ENCODE data around the gene HCFC2. TPM values are rescaled to one million over a fixed set of nuclear protein-coding genes. Genes with fewer than 3 reads are reported as not detected.

The HCFC2 gene
- total RNA-seq, 4 donors from 2014 or later = 13.3 to 46.4 (median 20.2) TPM

DNA sequence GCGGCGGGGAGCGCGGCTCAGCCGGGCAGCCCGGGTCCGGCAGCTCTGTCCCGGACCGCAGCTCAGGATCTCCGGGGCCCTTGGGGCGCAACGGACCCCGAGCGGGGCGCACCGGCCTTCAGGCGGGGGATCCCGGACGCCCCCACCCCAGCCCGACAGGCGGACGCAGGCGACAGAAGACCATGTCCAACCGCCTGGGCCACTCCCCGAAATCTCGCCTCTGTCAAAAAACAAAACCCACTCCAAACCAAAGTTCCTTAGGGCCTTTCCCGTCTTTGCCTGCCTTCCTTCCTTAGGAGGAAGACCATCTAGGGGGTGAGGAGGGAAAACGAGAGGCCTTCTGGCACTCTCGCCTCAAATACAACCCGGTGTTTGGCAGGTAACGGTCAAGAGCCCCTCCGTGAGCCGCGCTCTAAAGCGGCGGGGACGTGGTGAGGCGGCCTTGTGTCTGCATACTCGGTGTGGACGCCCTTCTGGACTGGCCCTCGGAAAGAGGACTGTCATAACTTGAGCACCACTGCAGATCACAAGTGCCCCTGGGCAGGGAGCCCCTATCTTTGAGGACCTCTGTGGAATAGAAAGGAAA lies 604 bp downstream of the HCFC2 start:
- peak overlapping the region; percentile 65 to 94 (median 78) for H3K4me3 ChIP-seq
- peak overlapping the region; percentile 88 to 92 (median 91) for H3K27ac ChIP-seq
- TF ChIP-seq, protein P1, sequence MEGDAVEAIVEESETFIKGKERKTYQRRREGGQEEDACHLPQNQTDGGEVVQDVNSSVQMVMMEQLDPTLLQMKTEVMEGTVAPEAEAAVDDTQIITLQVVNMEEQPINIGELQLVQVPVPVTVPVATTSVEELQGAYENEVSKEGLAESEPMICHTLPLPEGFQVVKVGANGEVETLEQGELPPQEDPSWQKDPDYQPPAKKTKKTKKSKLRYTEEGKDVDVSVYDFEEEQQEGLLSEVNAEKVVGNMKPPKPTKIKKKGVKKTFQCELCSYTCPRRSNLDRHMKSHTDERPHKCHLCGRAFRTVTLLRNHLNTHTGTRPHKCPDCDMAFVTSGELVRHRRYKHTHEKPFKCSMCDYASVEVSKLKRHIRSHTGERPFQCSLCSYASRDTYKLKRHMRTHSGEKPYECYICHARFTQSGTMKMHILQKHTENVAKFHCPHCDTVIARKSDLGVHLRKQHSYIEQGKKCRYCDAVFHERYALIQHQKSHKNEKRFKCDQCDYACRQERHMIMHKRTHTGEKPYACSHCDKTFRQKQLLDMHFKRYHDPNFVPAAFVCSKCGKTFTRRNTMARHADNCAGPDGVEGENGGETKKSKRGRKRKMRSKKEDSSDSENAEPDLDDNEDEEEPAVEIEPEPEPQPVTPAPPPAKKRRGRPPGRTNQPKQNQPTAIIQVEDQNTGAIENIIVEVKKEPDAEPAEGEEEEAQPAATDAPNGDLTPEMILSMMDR (IDR thresholded peaks at IDR 0.05) = no peak
- TF ChIP-seq EP300 (IDR thresholded peaks at IDR 0.05; ENCODE audit: low read depth) (no peak), POLR2AphosphoS5 (IDR thresholded peaks at IDR 0.05) (no peak)
- peaks cover 10 to 29% (median 19%) of the 10 kb centered on the region in 4 donors for H3K4me1 ChIP-seq
- no peaks in the 10 kb centered on the region for H3K27me3 ChIP-seq
- H3K36me3 ChIP-seq = peaks cover 0 to 10% (median 0%) of the 10 kb centered on the region in 4 donors
- WGBS, 2 donors (ENCODE audit: low coverage in 1 of 2) = 2% methylated on average over 33 of the region's 41 CpGs; no CpG with 5 or more reads in 1 of the 2 donors
- no peaks in the 10 kb centered on the region for H3K9me3 ChIP-seq
- intact Hi-C loops (cut with DNase I; ENCODE audit: low total_unique reads) = no loop called here
- peak; percentile 21 for DNase-seq
- in situ Hi-C loops (cut with MboI; ENCODE audit: low pct_ligation_motif_present in 1 of 4, low pct_unique_long_range_greater_than_20kb in 1 of 4, low sequenced_read_pairs in 3 of 4) = no loop called here

DNA sequence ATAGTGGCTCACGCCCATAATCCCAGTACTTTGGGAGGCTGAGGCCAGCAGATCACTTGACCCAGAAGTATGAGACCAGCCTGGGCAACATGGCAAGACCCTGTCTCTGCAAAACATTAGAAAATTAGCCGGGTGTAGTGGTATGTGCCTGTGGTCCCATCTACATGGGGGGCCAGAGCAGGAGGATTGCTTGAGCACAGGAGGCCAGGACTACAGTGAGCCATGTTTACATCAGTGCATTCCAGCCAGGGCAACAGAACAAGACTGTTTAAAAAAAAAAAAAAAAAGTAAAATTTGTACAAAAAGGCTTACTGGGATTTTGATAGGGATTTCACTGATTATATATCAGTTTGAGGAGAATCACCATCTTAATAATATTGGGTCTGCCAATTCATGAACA lies 7.8 kb downstream of the HCFC2 start:
- DNase-seq = no peak
- Histone ChIP-seq H3K36me3 (peaks cover 0 to 30% (median 2%) of the 10 kb centered on the region in 4 donors), H3K4me3 (no peak overlapping the region), H3K4me1 (peaks cover 0 to 7% (median 2%) of the 10 kb centered on the region in 4 donors), H3K9me3 (no peaks in the 10 kb centered on the region), H3K27me3 (no peaks in the 10 kb centered on the region), H3K27ac (no peak overlapping the region)
- in situ Hi-C loops (cut with MboI; ENCODE audit: low pct_ligation_motif_present in 1 of 4, low pct_unique_long_range_greater_than_20kb in 1 of 4, low sequenced_read_pairs in 3 of 4) = no loop called here
- intact Hi-C loops (cut with DNase I; ENCODE audit: low total_unique reads) = no loop called here
- WGBS, 2 donors (ENCODE audit: low coverage in 1 of 2) = 83 to 86% methylated on average over 2 of the region's 2 CpGs
- no peak for TF ChIP-seq POLR2A (IDR thresholded peaks at IDR 0.05)
- no peak for TF ChIP-seq POLR2AphosphoS5 (IDR thresholded peaks at IDR 0.05)
- no peak for TF ChIP-seq EP300 (IDR thresholded peaks at IDR 0.05; ENCODE audit: low read depth)
- TF ChIP-seq, protein P1 (IDR thresholded peaks at IDR 0.05) = no peak

DNA sequence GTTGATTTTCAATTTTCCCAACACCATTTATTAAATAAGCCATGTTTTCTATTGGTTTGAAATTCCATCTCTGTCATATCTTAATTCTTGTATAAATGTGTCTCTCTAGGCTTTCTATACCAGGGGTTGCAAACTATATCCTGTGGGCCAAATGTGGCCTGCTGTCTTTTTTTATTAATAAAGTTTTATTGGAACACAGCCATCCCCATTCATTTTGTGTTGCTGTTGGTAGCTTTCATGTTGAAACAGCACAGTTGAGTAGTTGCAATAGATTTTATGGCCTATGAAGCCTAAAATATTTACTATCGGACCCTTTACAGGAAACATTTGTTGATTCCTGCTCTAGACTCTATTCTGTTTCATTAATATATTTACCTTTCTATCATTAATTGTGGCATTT lies 9.4 kb downstream of the HCFC2 start:
- Histone ChIP-seq H3K36me3 (peaks cover 0 to 22% (median 2%) of the 10 kb centered on the region in 4 donors), H3K9me3 (no peaks in the 10 kb centered on the region), H3K4me3 (no peak overlapping the region), H3K27ac (no peak overlapping the region), H3K4me1 (peaks cover 0 to 7% (median 0%) of the 10 kb centered on the region in 4 donors), H3K27me3 (no peaks in the 10 kb centered on the region)
- in situ Hi-C loops (cut with MboI; ENCODE audit: low pct_ligation_motif_present in 1 of 4, low pct_unique_long_range_greater_than_20kb in 1 of 4, low sequenced_read_pairs in 3 of 4) (no loop called here), intact Hi-C loops (cut with DNase I; ENCODE audit: low total_unique reads) (no loop called here)
- WGBS, 2 donors (ENCODE audit: low coverage in 1 of 2) = 94% methylated on average over 1 of the region's 1 CpG; no CpG with 5 or more reads in 1 of the 2 donors
- TF ChIP-seq POLR2AphosphoS5 (IDR thresholded peaks at IDR 0.05) (no peak), POLR2A (IDR thresholded peaks at IDR 0.05) (no peak), EP300 (IDR thresholded peaks at IDR 0.05; ENCODE audit: low read depth) (no peak)
- TF ChIP-seq, protein P1 (IDR thresholded peaks at IDR 0.05) = no peak
- DNase-seq = no peak

DNA sequence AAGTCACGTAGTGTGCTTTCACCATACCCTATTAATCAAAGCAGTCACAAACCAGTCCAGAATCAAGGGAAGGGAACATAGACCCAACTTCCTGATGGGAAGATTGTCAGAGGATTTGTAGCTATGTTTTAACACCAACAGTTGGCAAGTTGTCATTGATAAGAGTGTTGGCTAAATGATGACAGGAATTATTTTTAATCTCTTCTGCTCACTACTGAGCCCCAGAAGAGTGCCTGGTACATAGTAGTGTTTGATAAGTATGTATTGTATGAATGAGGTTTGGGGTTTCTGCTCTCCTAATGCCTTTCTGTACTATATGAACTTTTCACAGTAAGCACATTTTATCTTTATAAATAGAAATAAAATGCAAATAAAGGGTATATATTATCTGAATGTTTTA lies 14.7 kb downstream of the HCFC2 start:
- 60 to 100% methylated on average over 1 of the region's 1 CpG for WGBS, 2 donors (ENCODE audit: low coverage in 1 of 2)
- H3K4me1 ChIP-seq = no peaks in the 10 kb centered on the region
- no peaks in the 10 kb centered on the region for H3K9me3 ChIP-seq
- TF ChIP-seq EP300 (IDR thresholded peaks at IDR 0.05; ENCODE audit: low read depth) (no peak), POLR2AphosphoS5 (IDR thresholded peaks at IDR 0.05) (no peak), POLR2A (IDR thresholded peaks at IDR 0.05) (no peak)
- TF ChIP-seq, protein P1 (IDR thresholded peaks at IDR 0.05) = no peak
- no peak overlapping the region for H3K4me3 ChIP-seq
- H3K27ac ChIP-seq = no peak overlapping the region
- peaks cover 0 to 19% (median 9%) of the 10 kb centered on the region in 4 donors for H3K36me3 ChIP-seq
- intact Hi-C loops (cut with DNase I; ENCODE audit: low total_unique reads) (no loop called here), in situ Hi-C loops (cut with MboI; ENCODE audit: low pct_ligation_motif_present in 1 of 4, low pct_unique_long_range_greater_than_20kb in 1 of 4, low sequenced_read_pairs in 3 of 4) (no loop called here)
- no peaks in the 10 kb centered on the region for H3K27me3 ChIP-seq
- DNase-seq = no peak
